ENCODE data around the gene NBEAL2. TPM values are rescaled to one million over a fixed set of nuclear protein-coding genes. Genes with fewer than 3 reads are reported as not detected.

The NBEAL2 gene
- total RNA-seq, 4 donors from 2014 or later = 12.3 to 23.2 (median 20.4) TPM

DNA sequence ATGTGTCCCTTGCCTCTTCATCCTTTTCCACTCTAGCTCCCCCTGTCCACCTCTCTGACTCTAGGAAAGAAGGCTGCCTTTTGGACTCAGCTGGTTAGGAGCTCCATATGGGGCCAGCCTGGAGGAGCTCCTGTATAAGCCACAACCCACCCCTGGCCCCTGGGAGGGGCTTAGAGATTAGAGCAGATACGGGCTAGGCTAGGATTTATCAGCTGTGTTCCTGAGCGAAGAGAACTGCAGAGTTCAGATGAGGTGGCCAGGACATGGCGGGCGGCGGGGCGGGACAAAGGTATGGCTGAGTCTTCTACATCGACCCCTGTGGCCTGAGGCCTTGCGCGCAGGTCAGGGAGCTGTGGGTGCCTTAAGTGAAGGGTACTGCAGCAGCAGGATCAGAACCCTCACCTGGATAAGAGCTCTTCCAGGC, 7.9 kb downstream of the NBEAL2 start:
- Histone ChIP-seq H3K27me3 (no peaks in the 10 kb centered on the region), H3K36me3 (peaks cover 0 to 39% of the 10 kb centered on the region in 2 donors), H3K27ac (peak overlapping the region in 1 of 4 donors; percentile 9), H3K9me3 (no peaks in the 10 kb centered on the region), H3K4me1 (peaks cover 0 to 31% (median 3%) of the 10 kb centered on the region in 3 donors), H3K4me3 (no peak overlapping the region)
- no peak for ATAC-seq
- TF ChIP-seq POLR2A (IDR thresholded peaks at IDR 0.05) (no peak), EP300 (IDR thresholded peaks at IDR 0.05) (no peak), POLR2AphosphoS5 (IDR thresholded peaks at IDR 0.05) (no peak)
- TF ChIP-seq, protein P1, sequence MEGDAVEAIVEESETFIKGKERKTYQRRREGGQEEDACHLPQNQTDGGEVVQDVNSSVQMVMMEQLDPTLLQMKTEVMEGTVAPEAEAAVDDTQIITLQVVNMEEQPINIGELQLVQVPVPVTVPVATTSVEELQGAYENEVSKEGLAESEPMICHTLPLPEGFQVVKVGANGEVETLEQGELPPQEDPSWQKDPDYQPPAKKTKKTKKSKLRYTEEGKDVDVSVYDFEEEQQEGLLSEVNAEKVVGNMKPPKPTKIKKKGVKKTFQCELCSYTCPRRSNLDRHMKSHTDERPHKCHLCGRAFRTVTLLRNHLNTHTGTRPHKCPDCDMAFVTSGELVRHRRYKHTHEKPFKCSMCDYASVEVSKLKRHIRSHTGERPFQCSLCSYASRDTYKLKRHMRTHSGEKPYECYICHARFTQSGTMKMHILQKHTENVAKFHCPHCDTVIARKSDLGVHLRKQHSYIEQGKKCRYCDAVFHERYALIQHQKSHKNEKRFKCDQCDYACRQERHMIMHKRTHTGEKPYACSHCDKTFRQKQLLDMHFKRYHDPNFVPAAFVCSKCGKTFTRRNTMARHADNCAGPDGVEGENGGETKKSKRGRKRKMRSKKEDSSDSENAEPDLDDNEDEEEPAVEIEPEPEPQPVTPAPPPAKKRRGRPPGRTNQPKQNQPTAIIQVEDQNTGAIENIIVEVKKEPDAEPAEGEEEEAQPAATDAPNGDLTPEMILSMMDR (IDR thresholded peaks at IDR 0.05) = no peak
- no CpG with 5 or more reads among the region's 9 CpGs for WGBS, 2 donors (ENCODE audit: low coverage in 1 of 2)

GRCh38 chr3:46987743-46988401, 8.4 kb downstream of the NBEAL2 start:
- Histone ChIP-seq H3K27ac (peak overlapping the region in 1 of 4 donors; percentile 51), H3K4me1 (peaks cover 0 to 31% (median 3%) of the 10 kb centered on the region in 3 donors), H3K27me3 (no peaks in the 10 kb centered on the region), H3K36me3 (peaks cover 0 to 39% of the 10 kb centered on the region in 2 donors), H3K4me3 (peak overlapping the region in 1 of 2 donors; percentile 1), H3K9me3 (no peaks in the 10 kb centered on the region)
- TF ChIP-seq, protein P1 (IDR thresholded peaks at IDR 0.05) = no peak
- TF ChIP-seq POLR2AphosphoS5 (IDR thresholded peaks at IDR 0.05) = no peak
- no peak for TF ChIP-seq POLR2A (IDR thresholded peaks at IDR 0.05)
- no peak for TF ChIP-seq EP300 (IDR thresholded peaks at IDR 0.05)
- 0 to 20% methylated on average over 1 of the region's 16 CpGs for WGBS, 2 donors (ENCODE audit: low coverage in 1 of 2)
- ATAC-seq = peak; percentile 60

DNA sequence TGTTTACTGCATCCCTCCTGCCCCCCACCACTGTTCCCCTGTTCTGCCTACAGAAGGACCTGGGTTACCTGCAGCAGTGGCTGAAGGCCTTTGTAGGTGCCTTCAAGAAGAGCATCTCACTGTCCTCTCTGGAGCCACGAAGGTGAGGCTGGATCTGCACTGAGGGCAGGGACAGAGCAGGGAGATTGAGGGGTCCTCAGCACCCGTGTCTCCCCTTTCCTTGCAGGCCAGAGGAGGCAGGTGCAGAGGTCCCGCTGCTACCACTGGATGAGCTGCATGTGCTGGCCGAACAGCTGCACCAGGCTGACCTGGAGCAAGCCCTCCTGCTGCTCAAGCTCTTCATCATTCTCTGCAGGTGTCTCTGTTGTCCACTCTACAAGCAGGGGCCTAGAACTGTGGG, 9.2 kb downstream of the NBEAL2 start:
- H3K27ac ChIP-seq = no peak overlapping the region
- TF ChIP-seq EP300 (IDR thresholded peaks at IDR 0.05) (no peak), POLR2AphosphoS5 (IDR thresholded peaks at IDR 0.05) (no peak)
- TF ChIP-seq, protein P1 (IDR thresholded peaks at IDR 0.05) = no peak
- no peaks in the 10 kb centered on the region for H3K27me3 ChIP-seq
- no peak overlapping the region for H3K4me3 ChIP-seq
- H3K9me3 ChIP-seq = no peaks in the 10 kb centered on the region
- H3K36me3 ChIP-seq = peaks cover 0 to 42% of the 10 kb centered on the region in 2 donors
- ATAC-seq = no peak
- WGBS, 2 donors (ENCODE audit: low coverage in 1 of 2) = no CpG with 5 or more reads among the region's 4 CpGs
- H3K4me1 ChIP-seq = peaks cover 0 to 31% (median 3%) of the 10 kb centered on the region in 3 donors

GRCh38 chr3:46989146-46989810, 9.8 kb downstream of the NBEAL2 start:
- H3K9me3 ChIP-seq = no peaks in the 10 kb centered on the region
- no peak for TF ChIP-seq POLR2AphosphoS5 (IDR thresholded peaks at IDR 0.05)
- no peak for TF ChIP-seq POLR2A (IDR thresholded peaks at IDR 0.05)
- no peak for TF ChIP-seq EP300 (IDR thresholded peaks at IDR 0.05)
- TF ChIP-seq, protein P1 (IDR thresholded peaks at IDR 0.05) = no peak
- no peak for ATAC-seq
- 58 to 100% methylated on average over 1 to 2 of the region's 17 CpGs for WGBS, 2 donors (ENCODE audit: low coverage in 1 of 2)
- H3K4me1 ChIP-seq = peaks cover 0 to 31% (median 3%) of the 10 kb centered on the region in 3 donors
- no peak overlapping the region for H3K4me3 ChIP-seq
- no peak overlapping the region for H3K27ac ChIP-seq
- H3K27me3 ChIP-seq = no peaks in the 10 kb centered on the region
- H3K36me3 ChIP-seq = peaks cover 0 to 49% of the 10 kb centered on the region in 2 donors
